HG03064 (cell line): Measurements from ENCODE around the gene PFN4.
"Not testable (repeated sequence)": the region's sequence is repeated elsewhere in the genome, so short reads cannot be mapped to it uniquely, and the experiment has no call there.

Source experiments
- ATAC-seq: cut with Tn5 transposase; IDR thresholded peaks from one replicate; pipeline ENCODE4 v1.9.1; 2021; ENCODE audit warnings: low read depth; ENCODE audit not compliant: unreplicated experiment

PFN4 gene

GRCh38 chr2:24115057-24115456 lies 8.1 kb downstream of the PFN4 start:
- ATAC-seq: no peak

- ATAC-seq: no peak
Observed at GRCh38 chr2:24111407-24111901, 11.7 kb downstream of the PFN4 start.

DNA sequence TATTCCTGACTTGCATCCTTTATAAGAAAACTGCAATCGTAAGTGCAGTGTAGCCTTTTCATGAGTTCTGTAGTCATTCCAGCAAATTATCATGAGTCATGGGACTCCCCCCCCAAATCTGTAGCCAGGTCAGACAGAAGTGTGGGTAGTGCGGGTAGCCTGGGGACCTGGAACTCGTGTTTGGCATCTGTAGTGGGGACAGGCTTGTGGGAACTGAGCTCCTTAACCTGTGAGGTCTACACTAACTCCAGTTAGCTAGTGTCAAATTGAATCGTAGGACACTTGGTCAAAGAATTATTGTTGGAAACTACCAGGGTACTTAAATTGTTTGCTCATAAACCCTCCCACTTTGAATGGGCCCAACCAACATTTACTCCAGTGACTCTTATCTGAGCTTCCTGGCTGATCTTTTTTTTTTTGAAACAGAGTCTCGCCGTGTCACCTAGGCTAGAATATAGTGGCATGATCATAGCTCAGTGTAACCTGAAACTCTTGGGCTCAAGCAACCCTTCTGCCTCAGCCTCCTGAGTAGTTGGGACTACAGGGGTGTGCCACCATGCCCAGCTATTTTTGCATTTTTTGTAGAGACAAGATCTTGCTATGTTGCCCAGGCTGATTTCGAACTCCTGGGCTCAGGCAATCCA lies 12.4 kb downstream of the PFN4 start:
- no peak for ATAC-seq

GRCh38 chr2:24109431-24109830 lies 13.7 kb downstream of the PFN4 start:
- ATAC-seq: not testable (repeated sequence)

GRCh38 chr2:24107336-24107735 lies 15.8 kb downstream of the PFN4 start:
- ATAC-seq: no peak

DNA sequence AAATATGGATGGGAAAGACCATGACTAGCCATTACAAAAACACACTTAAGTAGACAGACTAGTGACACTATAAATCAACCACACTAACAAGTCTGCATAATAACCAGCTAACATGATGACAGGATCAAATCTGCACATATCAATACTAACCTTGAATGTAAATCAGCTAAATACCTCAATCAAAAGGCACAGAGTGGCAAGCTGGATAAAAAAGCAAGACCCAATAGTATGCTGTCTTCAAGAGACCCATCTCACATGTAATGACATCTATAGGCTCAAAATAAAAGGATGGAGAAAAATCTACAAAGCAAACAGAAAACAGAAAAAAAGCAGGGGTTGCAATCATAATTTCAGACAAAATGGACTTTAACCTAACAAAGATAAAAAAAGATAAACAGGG lies 16.3 kb downstream of the PFN4 start:
- ATAC-seq: no peak

DNA sequence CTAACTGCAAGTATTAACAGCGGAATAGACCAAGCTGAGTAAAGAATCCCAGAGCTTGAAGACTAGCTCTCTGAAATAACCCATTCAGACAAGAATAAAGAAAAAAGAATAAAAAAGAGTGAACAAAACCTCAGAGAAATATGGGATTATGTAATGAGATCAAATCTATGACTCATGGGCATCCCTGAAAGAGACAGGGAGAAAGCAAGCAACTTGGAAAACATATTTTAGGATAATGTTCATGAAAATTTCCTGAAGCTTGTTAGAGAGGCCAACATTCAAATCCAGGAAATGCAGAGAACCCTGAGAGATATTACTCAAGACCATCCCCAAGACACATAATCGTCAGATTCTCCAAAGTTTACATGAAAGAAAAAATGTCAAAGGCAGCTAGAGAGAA lies 17.3 kb downstream of the PFN4 start:
- ATAC-seq: no peak

DNA sequence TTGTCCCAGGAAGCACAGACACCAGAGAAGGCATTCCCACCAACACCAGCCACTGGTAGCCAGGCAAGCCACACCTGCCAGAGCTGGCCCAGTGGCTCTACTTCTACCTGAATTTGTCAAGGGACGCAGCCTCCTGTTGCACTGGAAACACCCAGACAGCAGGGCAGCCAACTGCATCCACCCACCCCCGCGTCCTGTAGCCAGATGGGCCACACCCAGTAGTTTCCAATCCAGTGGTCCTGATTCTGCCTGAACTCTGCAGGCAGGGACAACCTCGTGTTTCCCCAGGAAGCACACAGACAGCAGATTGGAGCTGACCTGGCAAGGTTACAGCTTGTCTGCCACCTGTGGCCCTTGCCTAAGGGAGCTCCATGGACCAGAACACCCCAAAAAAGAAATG lies 18.2 kb downstream of the PFN4 start:
- no peak for ATAC-seq

DNA sequence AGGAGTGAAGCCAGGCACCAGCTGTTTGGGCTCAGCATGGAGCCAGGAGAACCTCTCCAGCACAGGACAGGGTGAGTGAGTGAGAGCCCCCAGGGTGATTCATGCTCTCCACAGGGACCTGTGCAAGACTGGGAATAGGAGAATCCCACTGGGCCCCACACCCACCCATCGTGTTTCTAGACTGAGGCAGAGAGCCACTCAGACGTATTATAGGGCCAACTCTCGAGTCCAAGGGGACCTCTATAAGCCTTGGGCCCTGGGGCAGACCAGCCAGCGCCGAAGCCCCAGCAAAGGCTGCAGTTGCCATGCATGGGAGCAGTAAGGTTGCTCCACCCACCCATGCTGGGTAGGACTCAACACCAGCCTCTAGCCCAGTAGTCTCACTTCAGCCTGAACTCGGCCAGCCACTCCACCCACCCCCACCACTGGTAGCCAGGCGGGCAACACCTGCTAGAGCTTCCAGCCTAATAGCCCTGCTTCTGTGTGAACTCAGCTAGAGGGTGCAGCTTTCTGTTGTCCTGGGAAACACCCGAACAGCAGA lies 19.0 kb downstream of the PFN4 start:
- no peak for ATAC-seq

- ATAC-seq: no peak
Observed at GRCh38 chr2:24102677-24103076, 20.5 kb downstream of the PFN4 start.

GRCh38 chr2:24101992-24102391 lies 21.1 kb downstream of the PFN4 start:
- ATAC-seq: no peak

GRCh38 chr2:24100732-24101131 lies 22.4 kb downstream of the PFN4 start:
- not testable (repeated sequence) for ATAC-seq

DNA sequence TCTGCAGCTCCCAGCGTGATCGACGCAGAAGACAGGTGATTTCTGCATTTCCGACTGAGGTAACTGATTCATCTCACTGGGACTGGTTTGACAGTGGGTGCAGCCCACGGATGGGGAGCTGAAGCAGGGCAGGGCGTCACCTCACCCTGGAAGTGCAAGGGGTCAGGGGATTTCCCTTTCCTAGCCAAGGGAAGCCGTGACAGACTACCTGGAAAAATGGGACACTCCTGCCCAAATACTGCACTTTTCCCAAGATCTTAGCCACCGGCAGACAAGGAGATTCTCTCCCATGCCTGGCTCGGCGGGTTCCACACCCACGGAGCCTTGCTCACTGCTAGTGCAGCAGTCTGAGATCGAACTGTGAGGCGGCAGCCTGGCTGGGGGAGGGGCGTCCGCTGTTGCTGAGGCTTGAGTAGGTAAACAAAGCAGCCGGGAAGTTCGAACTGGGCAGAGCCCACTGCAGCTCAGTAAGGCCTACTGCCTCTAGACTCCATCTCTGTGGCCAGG lies 27.9 kb downstream of the PFN4 start:
- not testable (repeated sequence) for ATAC-seq

- not testable (repeated sequence) for ATAC-seq
Observed at GRCh38 chr2:24093270-24093669, 29.9 kb downstream of the PFN4 start.

DNA sequence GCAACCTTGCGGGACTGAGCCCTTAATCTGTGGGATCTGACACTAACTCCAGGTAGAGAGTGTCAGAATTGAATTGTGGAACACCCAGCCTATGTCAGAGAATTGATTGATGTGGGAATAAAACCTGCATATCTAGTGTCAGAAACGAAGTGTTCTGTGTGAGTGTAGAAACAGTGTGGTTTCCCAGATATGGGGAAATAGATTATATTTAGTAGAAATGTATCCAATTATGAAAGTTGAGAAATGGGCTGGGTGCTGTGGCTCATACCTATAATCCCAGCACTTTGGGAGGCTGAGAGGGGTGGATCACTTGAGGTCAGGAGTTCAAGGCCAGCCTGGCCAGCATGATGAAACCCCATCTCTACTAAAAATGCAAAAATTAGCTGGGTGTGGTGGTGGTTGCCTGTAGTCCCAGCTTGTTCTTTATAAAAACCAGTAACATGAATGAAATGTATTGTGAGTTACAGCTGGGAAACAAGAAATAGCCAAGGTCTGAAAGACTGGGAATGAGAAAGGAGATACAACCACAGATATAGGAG lies 34.2 kb downstream of the PFN4 start:
- ATAC-seq: no peak

DNA sequence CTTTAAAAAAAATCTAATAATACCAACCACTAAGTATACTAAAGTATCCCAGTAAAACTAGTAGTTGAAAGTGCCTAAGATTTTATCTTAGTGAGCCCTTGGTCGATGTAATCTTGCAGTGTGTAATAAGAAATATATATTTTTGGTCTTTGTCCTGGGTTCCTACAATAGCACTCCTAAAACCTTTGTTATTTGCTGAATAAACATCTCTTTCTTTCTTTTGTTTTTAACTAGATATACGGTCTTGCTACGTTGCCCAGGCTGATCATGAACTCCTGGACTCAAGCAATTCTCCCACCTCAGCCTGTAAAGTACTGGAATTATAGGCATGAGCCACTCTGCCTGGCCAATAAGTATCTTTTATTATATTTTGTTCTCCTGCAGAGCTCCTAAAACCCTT lies 36.1 kb downstream of the PFN4 start:
- no peak for ATAC-seq

DNA sequence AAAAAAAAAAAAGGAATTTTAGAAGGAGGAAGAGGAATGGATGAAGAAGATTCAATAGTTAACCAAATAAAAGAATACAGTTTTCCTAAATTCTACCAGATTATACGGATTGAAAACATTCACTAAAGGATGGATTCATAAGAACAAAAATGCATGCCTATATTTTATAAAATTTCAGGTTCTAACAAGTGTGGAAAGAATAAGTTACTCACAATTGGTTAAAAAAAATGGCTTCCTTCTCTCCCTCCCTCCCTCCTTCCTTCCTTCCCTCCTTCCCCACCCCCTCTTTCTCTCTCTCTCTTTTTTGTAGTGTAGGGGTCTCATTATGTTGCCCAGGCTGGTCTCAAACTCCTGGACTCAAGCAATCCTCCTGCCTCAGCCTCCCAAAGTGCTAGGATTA lies 36.9 kb downstream of the PFN4 start:
- no peak for ATAC-seq

DNA sequence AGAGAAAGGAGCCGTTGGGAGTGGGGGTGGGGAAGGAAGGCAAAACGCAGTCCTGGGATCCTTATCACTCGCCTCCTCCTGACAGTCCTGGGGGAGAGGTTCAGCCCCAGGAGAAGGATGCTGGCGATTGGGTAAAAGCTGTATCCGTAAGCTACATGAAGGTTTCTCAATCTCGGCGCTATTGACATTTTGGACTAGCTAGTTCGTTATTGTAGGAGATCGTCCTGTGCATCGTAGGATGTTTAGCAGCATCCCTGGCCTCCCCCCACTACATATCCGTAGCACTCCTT lies 38.0 kb downstream of the PFN4 start:
- ATAC-seq: no peak

DNA sequence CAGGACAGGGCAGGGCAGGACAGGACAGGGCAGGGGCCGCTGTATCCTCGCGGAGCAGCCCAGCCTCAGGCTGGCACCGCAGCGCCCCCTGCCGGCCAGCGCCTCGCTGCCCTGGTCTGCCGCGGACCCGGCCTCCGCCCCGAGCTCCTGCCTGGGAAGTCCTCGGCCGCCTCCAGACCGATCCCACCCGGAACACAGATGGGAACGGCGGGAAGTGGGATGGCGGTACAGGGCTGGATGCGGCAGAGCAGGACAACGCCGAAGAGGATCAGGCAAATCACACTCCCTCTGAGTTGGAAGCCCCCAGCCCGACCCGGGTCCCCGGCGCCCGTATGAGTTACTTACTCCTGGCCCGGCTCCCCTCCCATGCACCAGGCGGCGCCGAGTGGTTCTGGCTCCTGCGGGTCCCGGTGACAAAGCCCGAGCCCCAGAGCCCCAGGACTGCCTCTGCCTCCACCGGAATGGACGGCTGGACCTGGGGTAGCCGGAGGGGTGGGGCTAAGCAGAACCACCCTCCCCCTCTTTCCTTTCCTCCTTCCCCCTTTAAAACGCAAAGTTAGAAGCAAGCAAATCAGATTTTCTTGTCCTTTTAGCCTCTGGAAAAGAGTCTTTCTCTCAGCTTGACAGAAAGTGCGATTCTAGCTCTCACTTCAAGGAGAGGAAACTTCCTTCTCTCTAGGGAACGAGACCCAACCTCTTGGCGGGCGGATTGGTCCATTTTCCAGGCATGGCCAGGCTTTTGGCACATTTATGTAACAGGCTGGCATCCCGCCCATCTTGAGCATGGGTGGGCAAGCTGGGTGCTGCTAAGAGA lies 38.5 kb downstream of the PFN4 start, which contains the start of gene TP53I3:
Gene TP53I3 (minus strand): TSS at position 449 of the 814 bp plus-strand sequence. CDS start 508 bp downstream, outside the sequence.
- ATAC-seq: peak; percentile 76

- ATAC-seq: peak; percentile 60
Observed at GRCh38 chr2:24083567-24084385, 39.4 kb downstream of the PFN4 start.
